HTR-8/SVneo (cell line): Measurements from ENCODE around the gene EXOC6B.

Experiments
- DNase-seq: peaks from one replicate; pipeline ENCODE4 v3.0.0; 2011; ENCODE audit warnings: low spot score, mixed read lengths; ENCODE audit not compliant: insufficient read length
- FAIRE-seq: peaks from 2 replicates; lab custom pipeline; 2011; peaks lifted over from hg19 to GRCh38; lab: Jason Lieb, UNC

EXOC6B gene

GRCh38 chr2:72133721-72134407 lies 692.0 kb downstream of the EXOC6B start:
- no peak for FAIRE-seq
- no peak for DNase-seq

- DNase-seq (no peak), FAIRE-seq (no peak)
These were observed 692.7 kb downstream of the EXOC6B start for GRCh38 chr2:72132981-72133720.

- DNase-seq (no peak), FAIRE-seq (no peak)
These were observed 693.7 kb downstream of the EXOC6B start for GRCh38 chr2:72131916-72132841.

- no peak for FAIRE-seq
- no peak for DNase-seq
These were observed 694.4 kb downstream of the EXOC6B start for GRCh38 chr2:72131371-72131891.

GRCh38 chr2:72130659-72131360 lies 695.0 kb downstream of the EXOC6B start:
- DNase-seq, result no peak
- FAIRE-seq, result no peak

- FAIRE-seq (no peak), DNase-seq (no peak)
These were observed 696.0 kb downstream of the EXOC6B start for GRCh38 chr2:72129681-72130340.

GRCh38 chr2:72128843-72129227 lies 697.0 kb downstream of the EXOC6B start:
- no peak for FAIRE-seq
- no peak for DNase-seq

GRCh38 chr2:72128059-72128842 lies 697.6 kb downstream of the EXOC6B start:
- FAIRE-seq (no peak), DNase-seq (no peak)

GRCh38 chr2:72127401-72128058 lies 698.3 kb downstream of the EXOC6B start:
- no peak for FAIRE-seq

GRCh38 chr2:72126186-72127100 lies 699.4 kb downstream of the EXOC6B start:
- FAIRE-seq, result no peak
- DNase-seq, result no peak

More at GRCh38 chr2:72127401-72128058, 698.3 kb downstream of the EXOC6B start:
- DNase-seq, result no peak
